Ovary (tissue), 9 donors: Measurements from ENCODE around the gene MYO1F. TPM values are rescaled to one million over a fixed set of nuclear protein-coding genes. Genes with fewer than 3 reads are reported as not detected.

ENCODE experiments used
- polyA plus RNA-seq, 2 donors: library from polyadenylated mRNA; stranded (reverse); fragments of 200-250 nt in 1 of 2; fragments of 350-450 nt in 1 of 2; fragmentation: Illumina TruSeq in 1 of 2; extraction: RNeasy Lipid Tissue Mini Kit (QIAGEN cat#74804) in 1 of 2; gene quantifications; one replicate each; pipeline ENCODE4 v1.2.3, GENCODE V29; 2013 to 2014
- total RNA-seq, 7 donors: library from RNA; depleted of rRNA in 2 of 7; stranded (reverse); fragments of >200 nt in 2 of 7; fragmentation: NEBNext Ultra II Directional in 3 of 7; extraction: Animal tissue kit (Norgen Biotek cat#: 25700) in 3 of 7; gene quantifications; one replicate each; pipeline versions ENCODE4 v1.1.0 to v1.2.4, GENCODE V29; 2016 to 2023
- donor health status: DM: no; HTN: no; CAD: no; lungs with moderate emphysema.
- donor health status: DM: no; HTN: no; CAD: no.
- donor health status: Bipolar disorder and iron deficiency.
- donor health status: DM: yes; HTN: yes; CAD: no.
- donor health status: DM: no; HTN: no; CAD: no.
- donor health status: DM: yes; HTN: yes; CAD: no.

The MYO1F gene
- total and polyA plus RNA-seq, 9 donors, result 3.5 to 13.6 (median 5.4) TPM

Other genes with a start within 250 kb of the MYO1F start
- gene KANK3, start 234.2 kb downstream of the MYO1F start, total RNA-seq, result 10 to 100 TPM in 1 of 7 donors, 1 to 10 TPM in 6; 3.3 to 11.7 (median 4.3) TPM
- gene KANK3, start 234.2 kb downstream of the MYO1F start, polyA plus RNA-seq, result 1 to 10 TPM in 1 of 2 donors, under 1 TPM in 1; 0.73 to 9.7 TPM
- gene ANGPTL4, start 213.3 kb downstream of the MYO1F start, total RNA-seq, result 10 to 100 TPM in 3 of 7 donors, 1 to 10 TPM in 3, under 1 TPM in 1; 0.71 to 35.0 (median 2.1) TPM
- gene ANGPTL4, start 213.3 kb downstream of the MYO1F start, polyA plus RNA-seq, result 10 to 100 TPM in 1 of 2 donors, 1 to 10 TPM in 1; 3.0 to 11.7 TPM
- 100 to 1,000 TPM in 5 of 7 donors, 10 to 100 TPM in 2; 29.3 to 142 (median 102) TPM for gene RAB11B, start 187.1 kb downstream of the MYO1F start, total RNA-seq
- gene RAB11B, start 187.1 kb downstream of the MYO1F start, polyA plus RNA-seq, result 100 to 1,000 TPM in 1 of 2 donors, 10 to 100 TPM in 1; 20.8 to 103 TPM
- gene MARCHF2, start 164.1 kb downstream of the MYO1F start, total RNA-seq, result 10 to 100 TPM; 20.7 to 62.7 (median 27.2) TPM
- 10 to 100 TPM; 13.8 to 22.0 TPM for gene MARCHF2, start 164.1 kb downstream of the MYO1F start, polyA plus RNA-seq
- 100 to 1,000 TPM in 6 of 7 donors, 10 to 100 TPM in 1; 88.2 to 220 (median 180) TPM for gene HNRNPM, start 132.5 kb downstream of the MYO1F start, total RNA-seq
- 100 to 1,000 TPM; 146 to 285 TPM for gene HNRNPM, start 132.5 kb downstream of the MYO1F start, polyA plus RNA-seq
- 1 to 10 TPM in 4 of 7 donors, under 1 TPM in 3; 0.11 to 2.2 (median 1.4) TPM for gene PRAM1, start 74.8 kb downstream of the MYO1F start, total RNA-seq
- gene PRAM1, start 74.8 kb downstream of the MYO1F start, polyA plus RNA-seq, result under 1 TPM; 0.35 to 0.88 TPM
- gene ZNF414, start 63.3 kb downstream of the MYO1F start, total RNA-seq, result 10 to 100 TPM; 20.9 to 49.7 (median 26.2) TPM
- 10 to 100 TPM in 1 of 2 donors, under 1 TPM in 1; 0.62 to 45.3 TPM for gene ZNF414, start 63.3 kb downstream of the MYO1F start, polyA plus RNA-seq
- 10 to 100 TPM; 22.4 to 49.3 (median 37.4) TPM for gene ADAMTS10, start 33.3 kb upstream of the MYO1F start, total RNA-seq
- gene ADAMTS10, start 33.3 kb upstream of the MYO1F start, polyA plus RNA-seq, result 10 to 100 TPM in 1 of 2 donors, 1 to 10 TPM in 1; 6.2 to 37.5 TPM
- gene NFILZ, start 53.2 kb upstream of the MYO1F start, total RNA-seq, result not detected
- gene NFILZ, start 53.2 kb upstream of the MYO1F start, polyA plus RNA-seq, result not detected
- gene ACTL9, start 121.4 kb upstream of the MYO1F start, total RNA-seq, result not detected
- not detected for gene ACTL9, start 121.4 kb upstream of the MYO1F start, polyA plus RNA-seq
- gene OR2Z1, start 144.2 kb upstream of the MYO1F start, total RNA-seq, result not detected
- not detected for gene OR2Z1, start 144.2 kb upstream of the MYO1F start, polyA plus RNA-seq